AG09309 (cell line): Measurements from ENCODE around the gene POLR1E.

Experiments used
- DNase-seq: peaks from one replicate; pipeline ENCODE4 v3.0.0-alpha.2; 2010; ENCODE audit warnings: low read depth
- H3K4me3 ChIP-seq: 2 replicates; pipeline ENCODE4 v1.5.1; 2011; ENCODE audit warnings: mild to moderate bottlenecking, low read depth, low read length, moderate library complexity; ENCODE audit not compliant: control insufficient read depth
- TF ChIP-seq, protein P1 (sequence below): IDR thresholded peaks from 2 replicates; pipeline ENCODE4 v1.5.1; 2011; ENCODE audit warnings: mild to moderate bottlenecking, low read depth, low read length, inconsistent platforms; ENCODE audit not compliant: insufficient read depth, control insufficient read depth; ENCODE audit errors: missing control alignments

POLR1E gene, protein sequence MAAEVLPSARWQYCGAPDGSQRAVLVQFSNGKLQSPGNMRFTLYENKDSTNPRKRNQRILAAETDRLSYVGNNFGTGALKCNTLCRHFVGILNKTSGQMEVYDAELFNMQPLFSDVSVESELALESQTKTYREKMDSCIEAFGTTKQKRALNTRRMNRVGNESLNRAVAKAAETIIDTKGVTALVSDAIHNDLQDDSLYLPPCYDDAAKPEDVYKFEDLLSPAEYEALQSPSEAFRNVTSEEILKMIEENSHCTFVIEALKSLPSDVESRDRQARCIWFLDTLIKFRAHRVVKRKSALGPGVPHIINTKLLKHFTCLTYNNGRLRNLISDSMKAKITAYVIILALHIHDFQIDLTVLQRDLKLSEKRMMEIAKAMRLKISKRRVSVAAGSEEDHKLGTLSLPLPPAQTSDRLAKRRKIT

DNA sequence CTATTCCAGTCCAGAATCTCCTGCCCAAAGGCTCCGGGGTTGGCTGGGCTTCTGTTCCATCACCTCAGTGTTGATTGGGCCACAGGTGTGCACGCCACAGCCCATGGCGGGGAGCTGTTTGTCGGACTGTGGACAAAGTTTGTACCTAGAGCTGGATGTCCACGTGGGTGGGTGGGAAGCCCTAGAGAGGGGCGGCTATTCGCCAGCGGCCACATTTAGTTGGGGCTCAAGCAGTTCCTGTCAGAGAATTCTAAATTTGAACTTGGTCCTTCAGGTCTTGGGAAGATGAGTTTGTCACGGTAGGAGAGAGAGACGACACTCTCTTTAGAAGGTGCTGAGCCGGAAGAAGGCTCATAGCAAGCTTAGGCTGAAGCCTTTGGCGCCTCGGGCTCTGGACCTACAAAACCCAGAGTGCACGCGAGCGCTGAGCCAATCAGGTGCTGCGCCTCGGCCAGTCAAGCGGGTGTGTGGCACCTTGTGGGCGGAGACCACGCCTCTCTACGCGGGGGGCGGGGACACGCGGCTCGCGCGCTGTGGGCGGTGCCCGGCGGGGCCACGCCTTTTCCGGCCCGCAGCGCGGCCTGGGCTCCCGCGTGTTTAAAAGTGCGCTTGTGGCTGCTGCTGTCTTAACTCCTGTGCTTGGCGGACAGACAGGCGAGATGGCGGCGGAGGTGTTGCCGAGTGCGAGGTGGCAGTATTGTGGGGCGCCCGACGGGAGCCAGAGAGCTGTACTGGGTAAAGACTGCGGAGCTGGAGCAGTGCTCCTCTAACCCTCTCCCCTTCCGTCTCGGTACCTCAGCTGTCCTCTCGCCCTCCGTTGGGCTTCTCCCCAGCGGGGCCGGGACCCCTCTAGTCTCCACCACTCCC lies at the start of gene POLR1E:
POLR1E (plus strand) TSS at position 560 of the 867 bp plus-strand sequence; CDS start at position 660, 100 bp downstream.
- TF ChIP-seq, protein P1, sequence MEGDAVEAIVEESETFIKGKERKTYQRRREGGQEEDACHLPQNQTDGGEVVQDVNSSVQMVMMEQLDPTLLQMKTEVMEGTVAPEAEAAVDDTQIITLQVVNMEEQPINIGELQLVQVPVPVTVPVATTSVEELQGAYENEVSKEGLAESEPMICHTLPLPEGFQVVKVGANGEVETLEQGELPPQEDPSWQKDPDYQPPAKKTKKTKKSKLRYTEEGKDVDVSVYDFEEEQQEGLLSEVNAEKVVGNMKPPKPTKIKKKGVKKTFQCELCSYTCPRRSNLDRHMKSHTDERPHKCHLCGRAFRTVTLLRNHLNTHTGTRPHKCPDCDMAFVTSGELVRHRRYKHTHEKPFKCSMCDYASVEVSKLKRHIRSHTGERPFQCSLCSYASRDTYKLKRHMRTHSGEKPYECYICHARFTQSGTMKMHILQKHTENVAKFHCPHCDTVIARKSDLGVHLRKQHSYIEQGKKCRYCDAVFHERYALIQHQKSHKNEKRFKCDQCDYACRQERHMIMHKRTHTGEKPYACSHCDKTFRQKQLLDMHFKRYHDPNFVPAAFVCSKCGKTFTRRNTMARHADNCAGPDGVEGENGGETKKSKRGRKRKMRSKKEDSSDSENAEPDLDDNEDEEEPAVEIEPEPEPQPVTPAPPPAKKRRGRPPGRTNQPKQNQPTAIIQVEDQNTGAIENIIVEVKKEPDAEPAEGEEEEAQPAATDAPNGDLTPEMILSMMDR = no peak

DNA sequence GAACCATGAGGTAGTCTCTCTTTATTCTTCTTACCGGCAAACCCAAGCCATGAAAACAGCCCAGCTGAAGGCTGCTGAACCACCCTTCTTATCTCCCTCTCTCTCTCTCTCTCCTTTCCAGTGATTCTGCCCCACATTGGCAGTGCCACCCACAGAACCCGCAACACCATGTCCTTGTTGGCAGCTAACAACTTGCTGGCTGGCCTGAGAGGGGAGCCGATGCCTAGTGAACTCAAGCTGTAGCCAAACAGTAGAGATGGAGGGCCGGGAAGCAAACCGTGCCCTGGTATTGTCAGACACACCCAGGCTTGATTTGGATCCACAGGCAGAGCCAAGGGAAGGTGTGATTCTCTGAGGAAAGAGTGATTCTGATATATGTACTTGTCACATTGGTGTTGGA lies 49.2 kb upstream of the POLR1E start:
- TF ChIP-seq, protein P1 = no peak
- no peak for DNase-seq
- no peak overlapping the region for H3K4me3 ChIP-seq

More for the DNA sequence above, at the start of gene POLR1E:
- peak within 1 kb of the TSS; percentile 92 for H3K4me3 ChIP-seq
- no peak for DNase-seq

DNA sequence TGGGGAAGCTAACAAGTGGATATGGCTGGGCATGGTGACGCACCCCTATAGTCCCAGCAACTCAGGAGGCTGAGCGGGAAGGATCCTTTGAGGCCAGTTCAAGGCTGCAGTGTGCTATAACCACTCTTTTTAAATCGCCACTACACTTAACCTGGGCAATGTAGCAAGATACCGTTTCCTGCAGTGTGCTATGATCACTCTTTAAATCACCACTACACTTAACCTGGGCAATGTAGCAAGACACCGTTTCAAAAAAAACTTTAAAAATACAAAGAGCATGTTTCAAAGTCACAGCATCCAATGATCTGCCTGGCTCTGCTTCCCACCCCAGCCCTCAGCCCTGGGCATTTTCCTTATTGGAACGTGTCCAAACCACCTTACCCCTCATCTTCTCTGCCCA lies 48.7 kb upstream of the POLR1E start:
- TF ChIP-seq, protein P1 = no peak
- DNase-seq = no peak

GRCh38 chr9:37437621-37438020 lies 48.1 kb upstream of the POLR1E start:
- TF ChIP-seq, protein P1 = no peak
- DNase-seq = no peak
- no peak overlapping the region for H3K4me3 ChIP-seq

More for the DNA sequence above, 48.7 kb upstream of the POLR1E start:
- H3K4me3 ChIP-seq = no peak overlapping the region

DNA sequence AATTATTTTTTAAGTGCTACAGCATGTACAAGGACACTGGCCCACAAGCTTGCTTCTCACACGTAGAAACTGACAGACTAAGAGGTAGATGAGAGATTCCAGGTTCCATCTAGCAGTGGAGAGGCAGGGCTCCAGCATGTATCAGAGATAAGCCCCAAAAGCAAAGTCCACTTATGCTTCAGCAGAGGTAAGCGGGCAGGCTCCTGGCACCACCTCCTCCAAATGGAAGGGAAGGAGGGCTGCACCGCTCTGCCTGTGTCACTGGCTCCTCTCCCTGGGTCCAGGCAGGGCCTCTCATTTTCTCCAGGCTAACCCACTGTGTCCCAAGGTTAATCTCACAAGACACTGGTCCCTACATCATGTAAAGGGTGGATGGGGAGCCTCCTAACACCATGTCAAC lies 47.4 kb upstream of the POLR1E start:
- TF ChIP-seq, protein P1 = no peak
- H3K4me3 ChIP-seq = no peak overlapping the region

GRCh38 chr9:37441776-37442370 lies 43.9 kb upstream of the POLR1E start:
- H3K4me3 ChIP-seq = no peak overlapping the region
- TF ChIP-seq, protein P1 = no peak

More for the DNA sequence above, 47.4 kb upstream of the POLR1E start:
- DNase-seq = no peak

More at GRCh38 chr9:37441776-37442370, 43.9 kb upstream of the POLR1E start:
- DNase-seq = no peak
